Spleen (tissue), 11 donors: ENCODE data around the gene LRP11. TPM values are rescaled to one million over a fixed set of nuclear protein-coding genes. Genes with fewer than 3 reads are reported as not detected.

Experiments
- DNase-seq: peaks from one replicate; pipeline ENCODE4 v3.0.0-alpha.2; 2020
- H3K27ac ChIP-seq, 8 donors: fragments of 200-600 bp; sonication (generic) in 7 of 8; 1 replicate in 4 of 8; 2 replicates in 4 of 8; pipeline versions ENCODE4 v1.5.0 to v1.8.0; 2016 to 2021; ENCODE audit warnings: inconsistent platforms in 4 of 8, mild to moderate bottlenecking in 4 of 8, moderate library complexity in 1 of 8
- H3K27me3 ChIP-seq, 7 donors: fragments of 200-600 bp; sonication (generic) in 6 of 7; replicated peaks in 1 of 7; 1 replicate in 4 of 7; 2 replicates in 3 of 7; pipeline versions ENCODE4 v1.5.0 to v1.8.0; 2016 to 2021; ENCODE audit warnings: inconsistent platforms in 3 of 7, mild to moderate bottlenecking in 1 of 7
- H3K36me3 ChIP-seq, 6 donors: fragments of 200-600 bp; sonication (generic) in 5 of 6; 1 replicate in 4 of 6; 2 replicates in 2 of 6; pipeline versions ENCODE4 v1.5.0 to v1.8.0; 2016 to 2021; ENCODE audit warnings: inconsistent platforms in 2 of 6
- H3K4me1 ChIP-seq, 6 donors: fragments of 200-600 bp; sonication (generic) in 5 of 6; 1 replicate in 3 of 6; 2 replicates in 3 of 6; pipeline versions ENCODE4 v1.5.0 to v1.8.0; 2016 to 2021; ENCODE audit warnings: inconsistent platforms in 3 of 6
- H3K4me3 ChIP-seq, 8 donors: fragments of 200-600 bp; sonication (generic) in 7 of 8; 1 replicate in 4 of 8; 2 replicates in 4 of 8; pipeline versions ENCODE4 v1.5.0 to v1.8.0; 2016 to 2021; ENCODE audit warnings: inconsistent platforms in 4 of 8, mild to moderate bottlenecking in 4 of 8, moderate library complexity in 2 of 8
- H3K9me3 ChIP-seq, 8 donors: fragments of 200-600 bp; sonication (generic) in 7 of 8; 1 replicate in 4 of 8; 2 replicates in 4 of 8; pipeline versions ENCODE4 v1.5.0 to v1.8.0; 2016 to 2021; ENCODE audit warnings: inconsistent platforms in 4 of 8
- POLR2A ChIP-seq, 3 donors: fragments of 450-650 bp; IDR thresholded peaks; one replicate each; pipeline ENCODE4 v1.5.1; 2017; ENCODE audit warnings: antibody characterized with exemption in 3 of 3, mild to moderate bottlenecking in 1 of 3
- POLR2AphosphoS5 ChIP-seq, 3 donors: sonication (generic); formaldehyde crosslinking; IDR thresholded peaks; one replicate each; pipeline ENCODE4 v1.5.1; 2017; ENCODE audit warnings: antibody characterized with exemption in 3 of 3
- WGBS, 5 donors: extraction: QIAGEN DNeasy Blood & Tissue Kit in 3 of 5; methylation state at CpG; one replicate each; pipeline versions ENCODE4 v1.1.5 to v1.1.7; 2013 to 2018; 5-methylcytosine and 5-hydroxymethylcytosine counted together
- intact Hi-C: fragments of 100-400 bp; cut with DNase I; formaldehyde crosslinking; loops from one replicate; pipeline ENCODE4 v1.15.0; 2023; ENCODE audit warnings: low total_unique reads
- polyA plus RNA-seq, 3 donors: library from polyadenylated mRNA; stranded (reverse); fragments of 200-250 nt; gene quantifications; one replicate each; pipeline ENCODE4 v1.2.1, GENCODE V29; 2013
- total RNA-seq, 7 donors: library from RNA; depleted of rRNA in 3 of 7; stranded (reverse); fragments of >200 nt in 3 of 7; fragmentation: NEBNext Ultra II Directional in 4 of 7; extraction: Animal tissue kit (Norgen Biotek cat#: 25700) in 4 of 7; gene quantifications; one replicate each; pipeline versions ENCODE4 v1.1.0 to v1.2.1, GENCODE V29; 2016 to 2021
- TF ChIP-seq, protein P1 (sequence below), 11 experiments: fragments of 200-600 bp in 7 of 11; fragments of 450-650 bp in 4 of 11; sonication (generic) in 4 of 11; IDR thresholded peaks in 8 of 11; conservative IDR thresholded peaks in 3 of 11; 1 replicate in 7 of 11; 2 replicates in 4 of 11; pipeline versions ENCODE4 v1.4.0 to v1.8.0; 2016 to 2021; ENCODE audit warnings: antibody characterized with exemption in 11 of 11, inconsistent platforms in 4 of 11, mild to moderate bottlenecking in 1 of 11
- donor health status: healthy with polysubstance abuse.
- donor health status: DM: no; HTN: no; CAD: no; lungs with moderate emphysema.
- donor health status: DM: no; HTN: no; CAD: no.
- donor health status: Bipolar disorder and iron deficiency.
- donor health status: healthy.
- donor health status: DM: no; HTN: no; CAD: no.
- donor health status: DM: yes; HTN: yes; CAD: no.

LRP11 gene
- total and polyA plus RNA-seq, 10 donors = 0.65 to 15.0 (median 7.1) TPM

DNA sequence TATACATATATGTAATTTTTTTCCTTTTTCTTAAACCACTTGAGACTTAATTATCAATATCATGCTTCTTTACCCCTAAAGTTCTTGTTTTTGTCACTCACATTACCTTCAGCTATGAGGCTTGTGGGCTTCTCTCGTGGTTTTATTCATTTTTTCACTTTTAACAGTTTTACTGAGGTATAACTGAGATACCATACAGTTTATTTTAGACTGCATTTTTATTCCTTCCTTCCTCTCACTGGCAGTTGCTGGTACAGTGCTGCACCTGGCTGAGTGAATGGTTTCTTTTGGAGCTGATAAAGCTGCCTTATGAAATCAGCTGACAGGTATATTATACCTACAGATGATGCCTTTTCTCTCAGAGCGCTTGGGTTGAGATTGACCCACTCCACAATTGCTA, 54.4 kb downstream of the LRP11 start:
- H3K36me3 ChIP-seq = peaks cover 0 to 84% (median 22%) of the 10 kb centered on the region in 6 donors
- H3K27me3 ChIP-seq = no peaks in the 10 kb centered on the region
- no peak overlapping the region for H3K27ac ChIP-seq
- no peak for DNase-seq
- no peaks in the 10 kb centered on the region for H3K4me1 ChIP-seq
- TF ChIP-seq POLR2AphosphoS5 (IDR thresholded peaks at IDR 0.05) (no peak), POLR2A (IDR thresholded peaks at IDR 0.05) (no peak)
- TF ChIP-seq, protein P1, sequence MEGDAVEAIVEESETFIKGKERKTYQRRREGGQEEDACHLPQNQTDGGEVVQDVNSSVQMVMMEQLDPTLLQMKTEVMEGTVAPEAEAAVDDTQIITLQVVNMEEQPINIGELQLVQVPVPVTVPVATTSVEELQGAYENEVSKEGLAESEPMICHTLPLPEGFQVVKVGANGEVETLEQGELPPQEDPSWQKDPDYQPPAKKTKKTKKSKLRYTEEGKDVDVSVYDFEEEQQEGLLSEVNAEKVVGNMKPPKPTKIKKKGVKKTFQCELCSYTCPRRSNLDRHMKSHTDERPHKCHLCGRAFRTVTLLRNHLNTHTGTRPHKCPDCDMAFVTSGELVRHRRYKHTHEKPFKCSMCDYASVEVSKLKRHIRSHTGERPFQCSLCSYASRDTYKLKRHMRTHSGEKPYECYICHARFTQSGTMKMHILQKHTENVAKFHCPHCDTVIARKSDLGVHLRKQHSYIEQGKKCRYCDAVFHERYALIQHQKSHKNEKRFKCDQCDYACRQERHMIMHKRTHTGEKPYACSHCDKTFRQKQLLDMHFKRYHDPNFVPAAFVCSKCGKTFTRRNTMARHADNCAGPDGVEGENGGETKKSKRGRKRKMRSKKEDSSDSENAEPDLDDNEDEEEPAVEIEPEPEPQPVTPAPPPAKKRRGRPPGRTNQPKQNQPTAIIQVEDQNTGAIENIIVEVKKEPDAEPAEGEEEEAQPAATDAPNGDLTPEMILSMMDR (IDR thresholded peaks at IDR 0.05 in 8 of 11, conservative IDR thresholded peaks at IDR 0.05 in 3 of 11) = no peak
- intact Hi-C loops = no loop called here
- WGBS, 5 donors = 55 to 73% (median 68%) methylated on average over 2 of the region's 2 CpGs
- H3K4me3 ChIP-seq = no peak overlapping the region
- no peaks in the 10 kb centered on the region for H3K9me3 ChIP-seq

DNA sequence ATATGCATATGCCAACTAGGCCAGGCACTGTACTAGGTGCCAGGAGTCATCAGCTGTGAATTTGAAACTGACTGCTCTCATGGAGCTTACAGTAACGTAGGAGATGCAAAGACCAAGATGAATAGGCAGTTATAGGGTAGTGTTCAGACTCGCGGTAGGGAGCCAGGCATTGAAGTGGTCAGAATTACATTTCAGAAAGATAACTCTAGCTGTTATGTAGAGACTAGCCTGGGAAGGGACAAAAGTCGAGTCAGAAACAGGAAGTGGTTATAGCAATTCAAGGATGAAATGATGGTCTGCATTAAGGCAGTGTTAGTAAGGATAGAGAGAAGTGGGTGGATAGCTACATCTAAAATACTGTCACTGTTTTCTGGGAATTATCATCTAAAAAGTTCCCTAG, 58.0 kb downstream of the LRP11 start:
- Histone ChIP-seq H3K27ac (no peak overlapping the region), H3K36me3 (peaks cover 0 to 87% (median 26%) of the 10 kb centered on the region in 6 donors), H3K4me3 (no peak overlapping the region), H3K27me3 (no peaks in the 10 kb centered on the region), H3K9me3 (no peaks in the 10 kb centered on the region), H3K4me1 (no peaks in the 10 kb centered on the region)
- intact Hi-C loops = no loop called here
- no peak for DNase-seq
- 53 to 69% (median 62%) methylated on average over 4 of the region's 4 CpGs for WGBS, 5 donors
- TF ChIP-seq, protein P1 (IDR thresholded peaks at IDR 0.05 in 8 of 11, conservative IDR thresholded peaks at IDR 0.05 in 3 of 11) = no peak
- TF ChIP-seq POLR2AphosphoS5 (IDR thresholded peaks at IDR 0.05) (no peak), POLR2A (IDR thresholded peaks at IDR 0.05) (no peak)

DNA sequence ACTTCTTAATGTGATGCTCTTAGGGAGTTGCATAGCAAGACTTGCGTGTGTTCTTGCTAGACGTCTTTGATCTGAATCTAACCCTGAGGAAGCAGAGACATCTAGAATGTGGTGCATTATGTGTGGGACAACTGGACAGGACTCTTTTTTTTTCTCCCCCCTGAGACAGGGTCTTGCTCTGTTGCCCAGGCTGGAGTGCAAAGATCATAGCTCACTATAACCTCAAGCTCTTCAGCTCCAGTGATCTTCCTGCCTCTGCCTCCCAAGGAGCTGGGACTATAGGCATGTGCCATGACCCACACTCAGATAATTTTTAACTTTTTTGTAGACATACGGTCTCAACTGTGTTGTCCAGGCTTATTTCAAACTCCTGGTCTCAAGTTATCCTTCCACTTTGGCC, 80.6 kb downstream of the LRP11 start:
- no peak for DNase-seq
- TF ChIP-seq POLR2A (IDR thresholded peaks at IDR 0.05) (no peak), POLR2AphosphoS5 (IDR thresholded peaks at IDR 0.05) (no peak)
- TF ChIP-seq, protein P1 (IDR thresholded peaks at IDR 0.05 in 8 of 11, conservative IDR thresholded peaks at IDR 0.05 in 3 of 11) = no peak
- Histone ChIP-seq H3K27me3 (no peaks in the 10 kb centered on the region), H3K4me3 (no peak overlapping the region), H3K4me1 (no peaks in the 10 kb centered on the region), H3K27ac (no peak overlapping the region), H3K36me3 (peaks cover 0 to 75% (median 11%) of the 10 kb centered on the region in 6 donors), H3K9me3 (no peaks in the 10 kb centered on the region)
- 91 to 99% (median 96%) methylated on average over 3 of the region's 3 CpGs for WGBS, 5 donors
- intact Hi-C loops = no loop called here

DNA sequence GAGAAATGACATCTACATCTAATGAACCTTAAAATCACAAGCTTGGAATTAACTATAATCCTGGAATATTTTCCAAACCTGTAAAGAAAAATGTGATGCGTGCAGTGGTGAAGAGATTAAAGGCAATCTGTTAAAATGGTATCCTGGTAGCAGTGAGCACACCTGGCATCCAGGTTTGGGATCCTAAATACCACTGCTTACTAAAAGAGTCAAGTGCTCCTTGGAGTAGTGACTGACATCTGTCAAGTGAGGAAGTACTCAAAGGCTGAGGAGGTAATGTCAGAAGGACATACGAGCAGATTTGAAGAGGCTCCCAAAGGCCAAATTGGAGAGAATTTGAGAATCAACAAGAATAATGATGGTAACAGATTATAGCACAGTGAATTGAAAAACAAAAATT, 81.8 kb downstream of the LRP11 start:
- Histone ChIP-seq H3K9me3 (no peaks in the 10 kb centered on the region), H3K4me3 (no peak overlapping the region), H3K27ac (no peak overlapping the region), H3K4me1 (no peaks in the 10 kb centered on the region), H3K36me3 (peaks cover 0 to 80% (median 16%) of the 10 kb centered on the region in 6 donors), H3K27me3 (no peaks in the 10 kb centered on the region)
- TF ChIP-seq POLR2A (IDR thresholded peaks at IDR 0.05) (no peak), POLR2AphosphoS5 (IDR thresholded peaks at IDR 0.05) (no peak)
- TF ChIP-seq, protein P1 (IDR thresholded peaks at IDR 0.05 in 8 of 11, conservative IDR thresholded peaks at IDR 0.05 in 3 of 11) = no peak
- WGBS, 5 donors = 82 to 100% (median 90%) methylated on average over 2 of the region's 2 CpGs
- intact Hi-C loops = no loop called here
- DNase-seq = no peak
